ENCODE results near the gene ALG10B.

GRCh38 chr12:38324912-38325311 lies 8.3 kb downstream of the ALG10B start:
- TF ChIP-seq CTCF (IDR thresholded peaks at IDR 0.05) (no peak), EZH2 (IDR thresholded peaks at IDR 0.05; ENCODE audit: borderline replicate concordance, insufficient read depth, low read depth, low read length, poor library complexity, severe bottlenecking) (no peak)

Measured in B cell (primary cell).